ENCODE data around the gene RFX3.
"Not testable (repeated sequence)": the region's sequence is repeated elsewhere in the genome, so short reads cannot be mapped to it uniquely, and the experiment has no call there.

Gene RFX3

DNA sequence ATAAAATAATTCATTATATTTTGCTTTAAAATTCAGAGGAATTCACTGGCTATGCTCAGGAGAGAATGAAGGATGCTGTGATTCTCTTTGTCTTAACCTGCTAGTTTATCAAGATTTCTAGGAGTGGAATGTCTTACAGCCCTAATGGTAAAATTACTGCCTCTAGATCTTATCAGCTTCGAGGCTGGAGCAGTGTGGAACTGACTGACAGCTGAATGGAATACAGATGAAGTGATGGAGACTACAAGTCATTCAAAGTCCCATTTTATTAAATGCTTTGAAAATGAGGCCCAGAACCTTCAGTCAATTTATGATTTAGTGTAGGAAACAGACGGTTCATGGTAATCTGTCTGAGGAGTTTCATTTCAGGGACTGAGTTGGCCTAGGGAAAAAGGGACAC, 202.1 kb downstream of the RFX3 start:
- H3K27me3 ChIP-seq (ENCODE audit: control insufficient read depth, insufficient read depth, low read length) = no peaks in the 10 kb centered on the region
- H3K9me3 ChIP-seq (ENCODE audit: control insufficient read depth, insufficient read depth, low read depth, low read length) = no peaks in the 10 kb centered on the region
- no peak overlapping the region for H3K4me3 ChIP-seq (ENCODE audit: low read depth, low read length)
- H3K9ac ChIP-seq (ENCODE audit: low read length) = no peak overlapping the region
- H3K36me3 ChIP-seq (ENCODE audit: control insufficient read depth, insufficient read depth, low read length) = no peaks in the 10 kb centered on the region
- H3K4me1 ChIP-seq (ENCODE audit: control insufficient read depth, insufficient read depth, low read length) = no peaks in the 10 kb centered on the region
- no peak overlapping the region for H3K27ac ChIP-seq (ENCODE audit: low read depth, low read length)

DNA sequence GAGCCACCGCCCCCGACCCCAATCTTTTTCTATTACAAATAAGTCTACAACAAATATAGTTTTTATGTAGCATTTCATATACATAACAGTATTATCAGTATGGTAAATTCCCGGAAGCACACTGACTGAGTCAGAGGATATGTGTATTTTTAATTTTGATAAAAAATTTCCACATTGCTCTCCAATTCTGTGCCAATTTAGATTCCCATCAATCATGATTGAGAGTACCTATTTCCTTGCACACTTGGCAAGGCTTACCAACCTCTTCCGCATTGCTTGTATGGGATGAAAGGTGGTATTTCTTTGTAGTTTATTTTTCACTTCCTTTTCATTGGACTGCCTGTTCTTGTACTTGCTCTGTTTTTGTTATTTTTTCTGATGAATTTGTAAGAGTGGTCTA, 204.6 kb downstream of the RFX3 start:
- Histone ChIP-seq H3K9me3 (ENCODE audit: control insufficient read depth, insufficient read depth, low read depth, low read length) (no peaks in the 10 kb centered on the region), H3K27ac (ENCODE audit: low read depth, low read length) (no peak overlapping the region), H3K27me3 (ENCODE audit: control insufficient read depth, insufficient read depth, low read length) (no peaks in the 10 kb centered on the region), H3K4me1 (ENCODE audit: control insufficient read depth, insufficient read depth, low read length) (no peaks in the 10 kb centered on the region), H3K4me3 (ENCODE audit: low read depth, low read length) (no peak overlapping the region), H3K9ac (ENCODE audit: low read length) (no peak overlapping the region), H3K36me3 (ENCODE audit: control insufficient read depth, insufficient read depth, low read length) (no peaks in the 10 kb centered on the region)

DNA sequence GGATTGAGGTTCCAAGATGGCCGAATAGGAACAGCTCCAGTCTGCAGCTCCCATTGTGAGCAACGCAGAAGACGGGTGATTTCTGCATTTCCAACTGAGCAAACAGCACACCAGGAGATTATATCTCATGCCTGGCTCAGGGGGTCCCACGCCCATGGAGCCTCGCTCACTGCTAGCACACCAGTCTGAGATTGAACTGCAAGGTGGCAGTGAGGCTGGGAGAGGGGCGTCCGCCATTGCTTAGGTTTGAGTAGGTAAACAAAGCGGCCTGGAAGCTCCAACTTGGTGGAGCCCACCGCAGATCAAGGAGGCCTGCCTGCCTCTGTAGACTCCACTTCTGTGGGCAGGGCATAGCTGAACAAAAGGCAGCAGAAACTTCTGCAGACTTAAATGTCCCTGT, 213.2 kb downstream of the RFX3 start:
- not testable (repeated sequence) for H3K27me3 ChIP-seq (ENCODE audit: control insufficient read depth, insufficient read depth, low read length); H3K9me3 ChIP-seq (ENCODE audit: control insufficient read depth, insufficient read depth, low read depth, low read length); H3K9ac ChIP-seq (ENCODE audit: low read length); H3K27ac ChIP-seq (ENCODE audit: low read depth, low read length); H3K4me3 ChIP-seq (ENCODE audit: low read depth, low read length); H3K36me3 ChIP-seq (ENCODE audit: control insufficient read depth, insufficient read depth, low read length)
- peaks cover 16% of the 10 kb centered on the region for H3K4me1 ChIP-seq (ENCODE audit: control insufficient read depth, insufficient read depth, low read length)

DNA sequence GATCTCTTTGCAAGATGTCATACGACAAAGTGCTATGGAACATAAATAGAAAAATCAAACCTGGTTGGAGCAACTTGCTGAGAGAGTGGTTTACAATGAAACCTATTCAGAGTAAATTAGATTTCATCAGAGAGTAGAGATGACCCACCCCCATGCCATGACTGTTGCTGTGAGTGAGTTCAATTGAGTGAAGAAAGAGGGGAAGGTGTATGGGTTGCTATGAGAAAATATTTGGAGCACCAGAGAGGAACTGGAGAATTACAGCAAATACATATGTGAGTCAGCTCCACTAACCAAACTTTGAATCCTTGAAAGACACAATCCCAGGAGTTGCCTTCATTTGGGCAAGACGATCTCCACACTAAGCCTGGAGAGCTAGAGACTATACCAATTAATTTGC, 217.2 kb downstream of the RFX3 start:
- H3K27ac ChIP-seq (ENCODE audit: low read depth, low read length) = peak overlapping the region; percentile 54; the same call in 1 of the 2 replicates
- no peaks in the 10 kb centered on the region for H3K27me3 ChIP-seq (ENCODE audit: control insufficient read depth, insufficient read depth, low read length)
- no peak overlapping the region for H3K9ac ChIP-seq (ENCODE audit: low read length)
- peaks cover 16% of the 10 kb centered on the region for H3K4me1 ChIP-seq (ENCODE audit: control insufficient read depth, insufficient read depth, low read length)
- H3K9me3 ChIP-seq (ENCODE audit: control insufficient read depth, insufficient read depth, low read depth, low read length) = no peaks in the 10 kb centered on the region
- H3K36me3 ChIP-seq (ENCODE audit: control insufficient read depth, insufficient read depth, low read length) = no peaks in the 10 kb centered on the region
- H3K4me3 ChIP-seq (ENCODE audit: low read depth, low read length) = no peak overlapping the region

DNA sequence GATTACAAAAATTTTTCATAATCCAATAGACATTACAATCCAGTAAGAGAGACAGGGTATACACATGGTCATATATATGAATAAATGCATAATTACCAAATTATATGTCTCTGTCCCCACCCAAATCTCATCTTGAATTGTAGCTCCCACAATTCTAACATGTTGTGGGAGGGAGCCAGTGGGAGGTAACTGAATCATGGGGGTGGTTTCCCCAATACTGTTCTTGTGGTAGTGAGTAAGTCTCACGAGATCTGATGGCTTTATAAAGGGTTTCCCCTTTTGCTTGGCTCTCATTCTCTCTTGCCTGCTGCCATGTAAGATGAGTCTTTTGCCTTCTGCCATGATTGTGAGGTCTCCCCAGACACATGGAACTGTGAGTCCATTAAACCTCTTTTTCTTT, 221.4 kb downstream of the RFX3 start:
- H3K36me3 ChIP-seq (ENCODE audit: control insufficient read depth, insufficient read depth, low read length); H3K27me3 ChIP-seq (ENCODE audit: control insufficient read depth, insufficient read depth, low read length); H3K9me3 ChIP-seq (ENCODE audit: control insufficient read depth, insufficient read depth, low read depth, low read length); H3K27ac ChIP-seq (ENCODE audit: low read depth, low read length); H3K9ac ChIP-seq (ENCODE audit: low read length); H3K4me1 ChIP-seq (ENCODE audit: control insufficient read depth, insufficient read depth, low read length); H3K4me3 ChIP-seq (ENCODE audit: low read depth, low read length): not testable (repeated sequence)

DNA sequence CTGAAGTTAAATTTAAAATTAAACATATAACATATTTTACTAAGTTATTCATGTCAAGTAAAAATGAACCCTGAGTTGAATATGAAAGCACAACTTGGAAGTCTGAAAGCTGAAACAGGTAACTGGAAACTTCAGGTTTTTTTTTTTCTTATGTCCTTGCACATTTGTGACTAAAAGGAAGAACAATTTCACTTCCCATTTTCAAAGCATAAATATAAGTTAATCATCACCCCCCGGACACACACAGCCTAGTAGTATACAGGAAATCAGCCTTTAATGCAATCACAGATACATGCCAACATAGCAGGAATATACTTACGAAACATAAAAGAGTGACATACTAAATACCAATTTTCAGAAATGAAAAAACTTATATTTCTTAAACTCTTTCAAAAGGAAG, 225.9 kb downstream of the RFX3 start:
- H3K4me1 ChIP-seq (ENCODE audit: control insufficient read depth, insufficient read depth, low read length) = no peaks in the 10 kb centered on the region

DNA sequence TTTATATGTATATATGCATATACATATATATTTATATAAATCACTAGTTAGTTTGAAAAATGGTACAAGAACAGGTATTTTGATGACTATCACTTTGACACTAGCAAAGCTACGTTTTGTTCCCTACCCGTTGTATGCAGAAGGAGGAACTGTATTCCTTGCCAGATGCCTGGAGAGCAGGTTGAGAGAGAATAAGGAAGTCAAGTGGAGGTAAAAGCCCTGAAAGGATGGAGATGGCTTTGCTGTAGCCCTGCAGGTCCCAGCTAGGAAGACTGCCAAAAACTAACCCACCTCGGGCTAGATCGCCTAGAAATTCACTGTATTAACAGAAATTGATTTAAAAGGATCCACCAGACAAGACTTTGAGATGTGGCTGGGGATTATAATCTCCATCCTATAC, 229.3 kb downstream of the RFX3 start:
- no peak overlapping the region for H3K27ac ChIP-seq (ENCODE audit: low read depth, low read length)
- H3K27me3 ChIP-seq (ENCODE audit: control insufficient read depth, insufficient read depth, low read length) = no peaks in the 10 kb centered on the region
- no peaks in the 10 kb centered on the region for H3K36me3 ChIP-seq (ENCODE audit: control insufficient read depth, insufficient read depth, low read length)
- H3K4me1 ChIP-seq (ENCODE audit: control insufficient read depth, insufficient read depth, low read length) = no peaks in the 10 kb centered on the region
- H3K4me3 ChIP-seq (ENCODE audit: low read depth, low read length) = no peak overlapping the region
- H3K9ac ChIP-seq (ENCODE audit: low read length) = no peak overlapping the region
- no peaks in the 10 kb centered on the region for H3K9me3 ChIP-seq (ENCODE audit: control insufficient read depth, insufficient read depth, low read depth, low read length)

More for the DNA sequence above, 225.9 kb downstream of the RFX3 start:
- Histone ChIP-seq H3K9ac (ENCODE audit: low read length) (no peak overlapping the region), H3K27me3 (ENCODE audit: control insufficient read depth, insufficient read depth, low read length) (no peaks in the 10 kb centered on the region), H3K9me3 (ENCODE audit: control insufficient read depth, insufficient read depth, low read depth, low read length) (no peaks in the 10 kb centered on the region), H3K36me3 (ENCODE audit: control insufficient read depth, insufficient read depth, low read length) (no peaks in the 10 kb centered on the region), H3K27ac (ENCODE audit: low read depth, low read length) (no peak overlapping the region), H3K4me3 (ENCODE audit: low read depth, low read length) (no peak overlapping the region)

DNA sequence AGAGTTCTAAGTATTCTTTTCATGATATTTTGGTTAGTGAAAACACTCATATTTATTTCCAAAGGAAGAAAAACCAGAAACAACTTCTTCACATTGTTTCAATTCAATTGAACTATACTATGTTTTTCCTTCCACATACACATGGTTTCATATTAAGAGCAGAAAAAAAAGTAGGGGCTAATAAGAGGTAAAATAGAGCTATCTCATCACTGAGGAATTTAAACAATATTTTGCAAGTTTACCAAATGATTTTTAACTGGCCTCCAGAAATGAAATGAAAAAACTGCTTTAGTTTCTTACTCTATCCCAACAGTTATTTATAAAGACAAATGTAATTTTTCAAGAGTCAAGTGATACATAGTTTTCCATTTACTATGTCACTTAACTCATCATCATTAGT, 233.5 kb downstream of the RFX3 start:
- Histone ChIP-seq H3K27ac (ENCODE audit: low read depth, low read length) (no peak overlapping the region), H3K9me3 (ENCODE audit: control insufficient read depth, insufficient read depth, low read depth, low read length) (no peaks in the 10 kb centered on the region), H3K9ac (ENCODE audit: low read length) (no peak overlapping the region), H3K4me1 (ENCODE audit: control insufficient read depth, insufficient read depth, low read length) (peaks cover 11% of the 10 kb centered on the region), H3K36me3 (ENCODE audit: control insufficient read depth, insufficient read depth, low read length) (no peaks in the 10 kb centered on the region), H3K4me3 (ENCODE audit: low read depth, low read length) (no peak overlapping the region), H3K27me3 (ENCODE audit: control insufficient read depth, insufficient read depth, low read length) (no peaks in the 10 kb centered on the region)

DNA sequence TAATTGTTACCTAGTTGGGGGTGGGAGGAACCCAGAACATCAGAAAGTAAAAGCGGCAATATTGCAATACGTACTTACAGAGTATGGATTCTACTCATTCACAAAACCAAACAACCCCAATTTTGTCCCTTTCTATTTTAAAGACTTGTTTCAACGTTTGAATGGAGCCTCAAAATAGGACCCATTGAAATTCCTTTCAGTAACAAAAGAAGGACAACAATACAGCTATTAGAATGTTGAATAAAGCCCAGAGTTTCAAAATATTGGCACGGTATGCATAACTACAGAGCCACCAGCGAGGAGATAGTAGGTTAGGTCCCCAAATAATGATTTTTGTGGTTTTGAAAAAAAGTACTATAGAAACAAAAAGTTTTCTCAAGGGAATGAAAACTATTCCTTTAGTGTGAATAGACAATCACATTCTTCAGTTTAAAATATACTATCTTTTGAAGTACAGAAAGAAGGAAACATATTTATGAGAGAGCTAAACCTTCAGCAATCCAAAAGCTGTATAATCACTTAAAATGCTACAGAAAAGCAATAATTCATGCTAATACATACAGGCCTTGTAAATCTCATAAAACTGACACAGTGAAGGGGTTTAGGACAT, 235.5 kb downstream of the RFX3 start:
- no peaks in the 10 kb centered on the region for H3K27me3 ChIP-seq (ENCODE audit: control insufficient read depth, insufficient read depth, low read length)
- H3K27ac ChIP-seq (ENCODE audit: low read depth, low read length) = peak overlapping the region; percentile 76
- H3K36me3 ChIP-seq (ENCODE audit: control insufficient read depth, insufficient read depth, low read length) = no peaks in the 10 kb centered on the region
- H3K9ac ChIP-seq (ENCODE audit: low read length) = peak overlapping the region; percentile 26
- H3K4me1 ChIP-seq (ENCODE audit: control insufficient read depth, insufficient read depth, low read length) = peaks cover 11% of the 10 kb centered on the region
- peak overlapping the region; percentile 14; the same call in 1 of the 2 replicates for H3K4me3 ChIP-seq (ENCODE audit: low read depth, low read length)
- no peaks in the 10 kb centered on the region for H3K9me3 ChIP-seq (ENCODE audit: control insufficient read depth, insufficient read depth, low read depth, low read length)

DNA sequence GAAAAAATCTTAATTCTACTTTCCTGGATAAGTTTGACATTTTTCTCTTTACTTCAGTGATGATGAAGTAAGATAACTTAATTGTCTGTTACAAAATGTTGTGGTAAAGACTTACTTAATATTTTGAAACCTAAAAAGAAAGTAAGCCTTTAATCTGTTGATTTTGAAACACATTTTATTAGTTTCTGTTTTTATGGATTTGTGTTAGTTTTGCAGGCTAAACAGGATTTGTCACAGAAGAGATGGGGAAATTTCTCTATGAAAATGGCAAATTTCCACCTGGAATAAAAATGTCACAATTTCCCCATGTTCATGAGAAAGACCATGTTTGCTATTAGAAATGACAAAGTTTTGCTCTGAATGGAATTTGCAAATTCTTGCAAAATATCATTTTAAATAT, 237.1 kb downstream of the RFX3 start:
- no peaks in the 10 kb centered on the region for H3K27me3 ChIP-seq (ENCODE audit: control insufficient read depth, insufficient read depth, low read length)
- no peak overlapping the region for H3K4me3 ChIP-seq (ENCODE audit: low read depth, low read length)
- no peaks in the 10 kb centered on the region for H3K9me3 ChIP-seq (ENCODE audit: control insufficient read depth, insufficient read depth, low read depth, low read length)
- H3K36me3 ChIP-seq (ENCODE audit: control insufficient read depth, insufficient read depth, low read length) = no peaks in the 10 kb centered on the region
- H3K4me1 ChIP-seq (ENCODE audit: control insufficient read depth, insufficient read depth, low read length) = peaks cover 11% of the 10 kb centered on the region
- H3K9ac ChIP-seq (ENCODE audit: low read length) = no peak overlapping the region
- H3K27ac ChIP-seq (ENCODE audit: low read depth, low read length) = no peak overlapping the region

DNA sequence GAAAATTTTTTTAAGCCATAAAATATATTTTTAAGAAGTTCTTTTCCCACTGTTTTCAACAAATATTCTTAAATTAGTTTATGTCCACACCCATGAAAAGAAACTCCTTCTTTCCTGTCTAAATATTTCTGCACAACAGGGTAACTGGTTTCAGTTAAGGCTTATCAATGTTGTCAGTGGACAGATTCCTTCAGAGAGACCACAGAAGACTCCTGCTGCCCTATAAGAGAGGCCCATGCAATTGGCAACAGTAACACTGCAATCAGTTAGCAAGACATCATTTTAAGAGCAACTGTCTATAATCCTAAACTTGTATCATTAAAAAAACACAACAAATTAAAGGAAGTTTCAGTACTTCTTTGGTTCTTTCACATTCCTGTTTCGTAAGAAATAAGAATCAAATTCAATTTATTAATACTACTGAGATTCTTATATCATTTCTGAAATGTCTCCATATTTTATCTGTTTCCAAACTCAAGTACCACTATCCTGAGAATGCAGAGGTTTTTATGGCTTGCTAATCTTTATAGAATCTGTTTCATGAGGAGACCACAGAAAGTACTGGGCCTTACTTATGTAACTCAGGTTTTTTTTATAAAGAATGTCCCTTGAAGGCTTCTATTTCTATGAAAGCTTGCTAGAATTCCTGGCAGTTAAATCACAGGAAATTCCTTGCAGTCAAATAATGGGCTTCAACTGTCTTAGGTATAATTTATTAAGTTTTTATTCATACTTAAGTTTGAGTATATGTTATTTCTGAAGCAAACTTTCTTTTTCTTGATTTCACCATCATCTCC, 240.2 kb downstream of the RFX3 start:
- Histone ChIP-seq H3K4me1 (ENCODE audit: control insufficient read depth, insufficient read depth, low read length) (peaks cover 7% of the 10 kb centered on the region), H3K27ac (ENCODE audit: low read depth, low read length) (no peak overlapping the region), H3K4me3 (ENCODE audit: low read depth, low read length) (no peak overlapping the region), H3K36me3 (ENCODE audit: control insufficient read depth, insufficient read depth, low read length) (no peaks in the 10 kb centered on the region), H3K27me3 (ENCODE audit: control insufficient read depth, insufficient read depth, low read length) (no peaks in the 10 kb centered on the region), H3K9ac (ENCODE audit: low read length) (no peak overlapping the region), H3K9me3 (ENCODE audit: control insufficient read depth, insufficient read depth, low read depth, low read length) (no peaks in the 10 kb centered on the region)
